Measurements from ENCODE around the gene ZNF786.

ZNF786 gene

DNA sequence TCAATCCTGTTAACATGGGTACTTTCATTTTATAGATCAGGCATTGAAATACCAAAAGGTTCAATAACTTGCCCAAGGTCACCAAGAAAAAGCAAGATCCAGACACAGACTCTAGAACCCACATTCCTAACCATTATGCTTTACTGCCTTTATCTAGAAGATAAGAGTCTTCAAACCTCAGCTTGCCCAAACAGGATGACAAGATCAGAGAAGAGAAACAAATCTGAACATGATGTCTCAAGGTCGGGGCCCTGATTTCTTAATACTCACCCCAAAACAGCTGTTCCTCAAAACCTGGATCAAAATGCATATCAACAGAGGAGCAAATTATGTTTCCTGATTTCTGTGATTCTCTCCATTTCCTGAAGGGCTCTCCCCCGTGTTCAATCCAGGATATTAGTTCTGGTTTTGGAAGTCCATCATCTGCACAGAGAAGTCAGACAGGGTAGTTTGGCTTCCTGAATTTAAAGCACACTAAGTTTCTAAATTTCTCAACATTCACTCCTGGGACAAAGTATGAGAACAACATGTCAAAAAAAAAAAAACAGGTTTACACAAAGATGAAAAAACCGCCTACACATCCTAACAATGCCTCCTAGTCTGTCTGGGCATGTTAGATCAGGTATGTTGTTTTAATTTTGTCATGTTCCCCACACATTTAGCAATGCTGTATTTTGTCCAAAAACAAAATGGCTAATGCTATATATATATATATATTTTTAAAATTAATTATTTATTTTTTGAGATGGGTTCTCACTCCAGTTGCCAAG is 16.2 kb downstream of the ZNF786 start:
- ATAC-seq, result no peak
- no peak for TF ChIP-seq TCF4 (CRISPR knock-in tag; IDR thresholded peaks at IDR 0.05; ENCODE audit: borderline replicate concordance)
- TF ChIP-seq, protein P1, sequence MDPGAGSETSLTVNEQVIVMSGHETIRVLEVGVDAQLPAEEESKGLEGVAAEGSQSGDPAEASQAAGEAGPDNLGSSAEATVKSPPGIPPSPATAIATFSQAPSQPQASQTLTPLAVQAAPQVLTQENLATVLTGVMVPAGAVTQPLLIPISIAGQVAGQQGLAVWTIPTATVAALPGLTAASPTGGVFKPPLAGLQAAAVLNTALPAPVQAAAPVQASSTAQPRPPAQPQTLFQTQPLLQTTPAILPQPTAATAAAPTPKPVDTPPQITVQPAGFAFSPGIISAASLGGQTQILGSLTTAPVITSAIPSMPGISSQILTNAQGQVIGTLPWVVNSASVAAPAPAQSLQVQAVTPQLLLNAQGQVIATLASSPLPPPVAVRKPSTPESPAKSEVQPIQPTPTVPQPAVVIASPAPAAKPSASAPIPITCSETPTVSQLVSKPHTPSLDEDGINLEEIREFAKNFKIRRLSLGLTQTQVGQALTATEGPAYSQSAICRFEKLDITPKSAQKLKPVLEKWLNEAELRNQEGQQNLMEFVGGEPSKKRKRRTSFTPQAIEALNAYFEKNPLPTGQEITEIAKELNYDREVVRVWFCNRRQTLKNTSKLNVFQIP (CRISPR knock-in tag; IDR thresholded peaks at IDR 0.05; ENCODE audit: borderline replicate concordance, low read depth), result no peak
- no peak for TF ChIP-seq ISL1 (CRISPR knock-in tag; IDR thresholded peaks at IDR 0.05)
- no peak for TF ChIP-seq SNAI2 (CRISPR knock-in tag; IDR thresholded peaks at IDR 0.05)
- TF ChIP-seq ZNF8 (CRISPR knock-in tag; IDR thresholded peaks at IDR 0.05), result no peak
- TF ChIP-seq ZNF565 (CRISPR knock-in tag; conservative IDR thresholded peaks at IDR 0.05; ENCODE audit: low read depth), result no peak
- TF ChIP-seq ZFP3 (CRISPR knock-in tag; IDR thresholded peaks at IDR 0.05), result no peak
- TF ChIP-seq, protein P2, sequence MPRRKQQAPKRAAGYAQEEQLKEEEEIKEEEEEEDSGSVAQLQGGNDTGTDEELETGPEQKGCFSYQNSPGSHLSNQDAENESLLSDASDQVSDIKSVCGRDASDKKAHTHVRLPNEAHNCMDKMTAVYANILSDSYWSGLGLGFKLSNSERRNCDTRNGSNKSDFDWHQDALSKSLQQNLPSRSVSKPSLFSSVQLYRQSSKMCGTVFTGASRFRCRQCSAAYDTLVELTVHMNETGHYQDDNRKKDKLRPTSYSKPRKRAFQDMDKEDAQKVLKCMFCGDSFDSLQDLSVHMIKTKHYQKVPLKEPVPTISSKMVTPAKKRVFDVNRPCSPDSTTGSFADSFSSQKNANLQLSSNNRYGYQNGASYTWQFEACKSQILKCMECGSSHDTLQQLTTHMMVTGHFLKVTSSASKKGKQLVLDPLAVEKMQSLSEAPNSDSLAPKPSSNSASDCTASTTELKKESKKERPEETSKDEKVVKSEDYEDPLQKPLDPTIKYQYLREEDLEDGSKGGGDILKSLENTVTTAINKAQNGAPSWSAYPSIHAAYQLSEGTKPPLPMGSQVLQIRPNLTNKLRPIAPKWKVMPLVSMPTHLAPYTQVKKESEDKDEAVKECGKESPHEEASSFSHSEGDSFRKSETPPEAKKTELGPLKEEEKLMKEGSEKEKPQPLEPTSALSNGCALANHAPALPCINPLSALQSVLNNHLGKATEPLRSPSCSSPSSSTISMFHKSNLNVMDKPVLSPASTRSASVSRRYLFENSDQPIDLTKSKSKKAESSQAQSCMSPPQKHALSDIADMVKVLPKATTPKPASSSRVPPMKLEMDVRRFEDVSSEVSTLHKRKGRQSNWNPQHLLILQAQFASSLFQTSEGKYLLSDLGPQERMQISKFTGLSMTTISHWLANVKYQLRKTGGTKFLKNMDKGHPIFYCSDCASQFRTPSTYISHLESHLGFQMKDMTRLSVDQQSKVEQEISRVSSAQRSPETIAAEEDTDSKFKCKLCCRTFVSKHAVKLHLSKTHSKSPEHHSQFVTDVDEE (CRISPR knock-in tag; IDR thresholded peaks at IDR 0.05), result no peak
- TF ChIP-seq, protein P3, sequence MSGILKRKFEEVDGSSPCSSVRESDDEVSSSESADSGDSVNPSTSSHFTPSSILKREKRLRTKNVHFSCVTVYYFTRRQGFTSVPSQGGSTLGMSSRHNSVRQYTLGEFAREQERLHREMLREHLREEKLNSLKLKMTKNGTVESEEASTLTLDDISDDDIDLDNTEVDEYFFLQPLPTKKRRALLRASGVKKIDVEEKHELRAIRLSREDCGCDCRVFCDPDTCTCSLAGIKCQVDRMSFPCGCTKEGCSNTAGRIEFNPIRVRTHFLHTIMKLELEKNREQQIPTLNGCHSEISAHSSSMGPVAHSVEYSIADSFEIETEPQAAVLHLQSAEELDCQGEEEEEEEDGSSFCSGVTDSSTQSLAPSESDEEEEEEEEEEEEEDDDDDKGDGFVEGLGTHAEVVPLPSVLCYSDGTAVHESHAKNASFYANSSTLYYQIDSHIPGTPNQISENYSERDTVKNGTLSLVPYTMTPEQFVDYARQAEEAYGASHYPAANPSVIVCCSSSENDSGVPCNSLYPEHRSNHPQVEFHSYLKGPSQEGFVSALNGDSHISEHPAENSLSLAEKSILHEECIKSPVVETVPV (CRISPR knock-in tag; IDR thresholded peaks at IDR 0.05), result no peak
- no peak for TF ChIP-seq RARB (CRISPR knock-in tag; IDR thresholded peaks at IDR 0.05)
- TF ChIP-seq ESRRG (CRISPR knock-in tag; IDR thresholded peaks at IDR 0.05), result no peak
- TF ChIP-seq ZNF70 (CRISPR knock-in tag; IDR thresholded peaks at IDR 0.05), result no peak
- TF ChIP-seq ARNTL (CRISPR knock-in tag; IDR thresholded peaks at IDR 0.05; ENCODE audit: borderline replicate concordance, low read depth), result no peak

DNA sequence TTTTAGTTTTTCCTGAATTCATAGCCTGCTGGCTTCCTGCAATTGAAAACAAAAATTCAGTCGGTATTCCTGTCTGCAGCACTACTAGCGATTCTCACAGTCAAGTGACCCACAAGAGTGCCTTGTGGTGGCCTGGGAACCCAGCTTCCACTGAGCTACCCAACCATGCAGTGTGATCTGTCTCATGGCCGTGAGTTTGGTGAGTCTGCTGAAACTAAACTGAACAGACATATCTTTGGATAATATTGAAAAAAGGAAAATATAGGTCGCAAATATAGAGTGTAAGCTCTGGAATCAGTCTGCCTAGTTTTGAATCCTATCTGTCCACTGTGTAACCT is 18.1 kb downstream of the ZNF786 start:
- ATAC-seq, result no peak
- TF ChIP-seq ESRRG (CRISPR knock-in tag; IDR thresholded peaks at IDR 0.05) (no peak), ZFP3 (CRISPR knock-in tag; IDR thresholded peaks at IDR 0.05) (no peak), OSR1 (CRISPR knock-in tag; IDR thresholded peaks at IDR 0.05) (no peak)

DNA sequence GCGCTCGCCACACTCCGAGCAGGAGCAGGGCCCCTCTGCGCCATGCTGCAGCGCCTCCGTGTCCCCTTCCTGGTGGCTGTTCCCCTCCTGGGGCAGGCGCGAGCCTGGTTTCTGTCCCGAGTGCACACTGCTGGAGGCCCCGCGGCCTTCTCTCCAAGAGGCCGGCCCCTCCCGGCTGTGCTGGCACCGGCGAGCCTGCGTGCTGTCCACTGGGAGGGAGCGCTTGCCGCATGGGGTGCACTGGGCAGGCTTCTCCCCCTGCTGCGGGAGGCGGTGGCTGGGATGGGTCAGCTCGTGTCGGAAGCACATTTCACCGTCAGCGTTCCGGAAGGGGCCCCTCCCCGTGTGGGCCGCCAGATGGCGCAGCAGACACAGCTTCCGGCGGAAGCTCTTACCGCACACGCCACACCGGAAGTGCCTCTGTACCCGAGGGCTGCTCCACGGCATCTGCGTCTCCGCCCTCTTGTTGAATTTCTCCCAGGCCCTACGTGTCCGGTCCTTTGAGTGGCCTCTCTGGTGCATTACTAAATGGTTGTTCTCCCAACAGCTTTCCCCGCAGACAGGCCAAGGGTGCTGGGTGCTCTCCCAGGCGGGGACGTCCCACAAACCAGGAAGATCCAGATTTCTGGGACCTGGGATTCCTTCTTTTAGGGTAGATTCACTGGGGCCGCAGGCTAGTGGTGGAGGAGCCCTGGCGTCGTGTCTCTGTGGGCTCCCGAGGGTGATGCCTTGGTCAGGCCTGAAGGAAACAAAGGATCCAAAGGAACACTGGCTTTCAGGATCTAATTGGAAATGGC is 18.7 kb downstream of the ZNF786 start:
- TF ChIP-seq RARB (CRISPR knock-in tag; IDR thresholded peaks at IDR 0.05), result no peak
- TF ChIP-seq, protein P4, sequence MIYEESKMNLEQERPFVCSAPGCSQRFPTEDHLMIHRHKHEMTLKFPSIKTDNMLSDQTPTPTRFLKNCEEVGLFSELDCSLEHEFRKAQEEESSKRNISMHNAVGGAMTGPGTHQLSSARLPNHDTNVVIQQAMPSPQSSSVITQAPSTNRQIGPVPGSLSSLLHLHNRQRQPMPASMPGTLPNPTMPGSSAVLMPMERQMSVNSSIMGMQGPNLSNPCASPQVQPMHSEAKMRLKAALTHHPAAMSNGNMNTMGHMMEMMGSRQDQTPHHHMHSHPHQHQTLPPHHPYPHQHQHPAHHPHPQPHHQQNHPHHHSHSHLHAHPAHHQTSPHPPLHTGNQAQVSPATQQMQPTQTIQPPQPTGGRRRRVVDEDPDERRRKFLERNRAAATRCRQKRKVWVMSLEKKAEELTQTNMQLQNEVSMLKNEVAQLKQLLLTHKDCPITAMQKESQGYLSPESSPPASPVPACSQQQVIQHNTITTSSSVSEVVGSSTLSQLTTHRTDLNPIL (CRISPR knock-in tag; IDR thresholded peaks at IDR 0.05; ENCODE audit: low read depth), result no peak
- TF ChIP-seq OSR1 (CRISPR knock-in tag; IDR thresholded peaks at IDR 0.05), result no peak
- no peak for TF ChIP-seq ZNF8 (CRISPR knock-in tag; IDR thresholded peaks at IDR 0.05)
- TF ChIP-seq, protein P3 (CRISPR knock-in tag; IDR thresholded peaks at IDR 0.05), result no peak
- TF ChIP-seq ZFP3 (CRISPR knock-in tag; IDR thresholded peaks at IDR 0.05), result no peak
- TF ChIP-seq ZNF565 (CRISPR knock-in tag; conservative IDR thresholded peaks at IDR 0.05; ENCODE audit: low read depth), result no peak
- no peak for TF ChIP-seq GLIS3 (CRISPR knock-in tag; IDR thresholded peaks at IDR 0.05)
- no peak for TF ChIP-seq SNAI2 (CRISPR knock-in tag; IDR thresholded peaks at IDR 0.05)
- TF ChIP-seq ZNF70 (CRISPR knock-in tag; IDR thresholded peaks at IDR 0.05), result no peak
- no peak for TF ChIP-seq ZFP30 (CRISPR knock-in tag; IDR thresholded peaks at IDR 0.05)
- ATAC-seq, result no peak

Data from SK-N-SH treated with all-trans-retinoic acid at 6 μM for 48 hours (cell line).